Measurements from ENCODE around the gene TSFM.

- TF ChIP-seq ZNF335 (CRISPR knock-in tag; IDR thresholded peaks at IDR 0.05), result no peak
- TF ChIP-seq ZBTB40 (IDR thresholded peaks at IDR 0.05), result no peak
- no peak for TF ChIP-seq ZBTB40 (CRISPR knock-in tag; IDR thresholded peaks at IDR 0.05)
- no peak for TF ChIP-seq EHMT2 (IDR thresholded peaks at IDR 0.05; ENCODE audit: borderline replicate concordance, low read depth, low read length)
- TF ChIP-seq MBNL3 (CRISPR knock-in tag; conservative IDR thresholded peaks at IDR 0.05), result no peak
- TF ChIP-seq, protein P1, sequence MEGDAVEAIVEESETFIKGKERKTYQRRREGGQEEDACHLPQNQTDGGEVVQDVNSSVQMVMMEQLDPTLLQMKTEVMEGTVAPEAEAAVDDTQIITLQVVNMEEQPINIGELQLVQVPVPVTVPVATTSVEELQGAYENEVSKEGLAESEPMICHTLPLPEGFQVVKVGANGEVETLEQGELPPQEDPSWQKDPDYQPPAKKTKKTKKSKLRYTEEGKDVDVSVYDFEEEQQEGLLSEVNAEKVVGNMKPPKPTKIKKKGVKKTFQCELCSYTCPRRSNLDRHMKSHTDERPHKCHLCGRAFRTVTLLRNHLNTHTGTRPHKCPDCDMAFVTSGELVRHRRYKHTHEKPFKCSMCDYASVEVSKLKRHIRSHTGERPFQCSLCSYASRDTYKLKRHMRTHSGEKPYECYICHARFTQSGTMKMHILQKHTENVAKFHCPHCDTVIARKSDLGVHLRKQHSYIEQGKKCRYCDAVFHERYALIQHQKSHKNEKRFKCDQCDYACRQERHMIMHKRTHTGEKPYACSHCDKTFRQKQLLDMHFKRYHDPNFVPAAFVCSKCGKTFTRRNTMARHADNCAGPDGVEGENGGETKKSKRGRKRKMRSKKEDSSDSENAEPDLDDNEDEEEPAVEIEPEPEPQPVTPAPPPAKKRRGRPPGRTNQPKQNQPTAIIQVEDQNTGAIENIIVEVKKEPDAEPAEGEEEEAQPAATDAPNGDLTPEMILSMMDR (CRISPR knock-in tag; IDR thresholded peaks at IDR 0.05), result no peak
- no peak for TF ChIP-seq POLR2A (IDR thresholded peaks at IDR 0.05; ENCODE audit: insufficient read depth in 1 of 2, low read depth in 2 of 2, low read length in 2 of 2)
- no peak for TF ChIP-seq PCBP1 (IDR thresholded peaks at IDR 0.05; ENCODE audit: borderline replicate concordance, low read depth, low read length)
- TF ChIP-seq CHD2 (IDR thresholded peaks at IDR 0.05; ENCODE audit: low read depth, low read length), result no peak
- no peak for TF ChIP-seq RAD21 (CRISPR knock-in tag; IDR thresholded peaks at IDR 0.05)
- no peak for TF ChIP-seq ZFP36 (IDR thresholded peaks at IDR 0.05; ENCODE audit: borderline replicate concordance, low read depth, low read length, partially characterized antibody)
Observed at GRCh38 chr12:57746025-57746424, 36.6 kb upstream of the TSFM start.
